ENCODE data around the gene SPINK9.

Gene SPINK9

DNA sequence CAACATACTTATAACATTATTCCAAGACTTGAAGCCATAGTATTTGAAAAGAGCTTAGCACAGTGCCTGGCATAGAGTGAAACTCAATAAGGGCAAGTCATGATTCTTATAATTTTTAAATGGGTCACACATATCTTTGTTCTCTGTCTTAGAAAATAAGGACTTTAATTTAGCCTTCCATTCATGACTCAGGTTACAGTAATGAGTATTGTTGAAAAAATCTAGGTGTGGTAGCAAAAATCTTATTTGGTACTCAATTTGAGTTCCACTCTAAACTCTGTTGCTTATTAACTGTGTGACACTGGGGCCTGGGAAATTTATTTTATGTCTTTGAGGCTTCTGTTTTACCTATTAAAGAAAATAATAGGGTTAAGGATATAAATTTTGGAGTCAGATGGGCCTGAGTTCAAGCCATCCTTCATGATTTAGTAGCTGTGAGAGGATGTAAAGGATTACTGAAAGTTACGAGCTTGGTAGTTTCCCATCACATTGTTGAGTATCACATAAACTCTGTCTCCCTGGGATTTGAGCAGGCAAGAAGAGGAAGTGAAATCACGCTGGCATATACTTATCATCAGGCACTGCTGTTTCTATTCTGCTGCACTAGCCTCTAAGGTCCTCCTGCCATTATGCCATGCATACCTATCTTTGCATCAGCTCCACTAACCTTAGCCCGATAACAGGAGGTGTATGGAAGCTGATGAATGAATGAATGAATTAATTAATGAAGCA lies 1.5 kb downstream of the SPINK9 start:
- Histone ChIP-seq H3K14ac (ENCODE audit: low read length in 2 of 2) (no peak overlapping the region), H3K4me1 (ENCODE audit: control insufficient read depth, insufficient read depth, low read depth, low read length) (no peaks in the 10 kb centered on the region), H3K9me3 (ENCODE audit: control insufficient read depth, low read length) (no peaks in the 10 kb centered on the region), H4K91ac (ENCODE audit: low read length) (no peak overlapping the region), H3K23ac (ENCODE audit: low read length in 2 of 2) (no peak overlapping the region), H2BK5ac (ENCODE audit: low read depth, low read length, poor library complexity, severe bottlenecking) (no peak overlapping the region), H3K36me3 (ENCODE audit: control insufficient read depth in 1 of 2, insufficient read depth in 2 of 2, low read depth in 1 of 2, low read length in 2 of 2) (no peaks in the 10 kb centered on the region), H3K27ac (ENCODE audit: low read length, poor library complexity, severe bottlenecking) (no peak overlapping the region), H2AFZ (ENCODE audit: low read depth, low read length) (no peak overlapping the region), H3K9ac (ENCODE audit: low read length) (no peak overlapping the region), H3K27me3 (ENCODE audit: control insufficient read depth in 1 of 2, insufficient read depth in 1 of 2, low read length in 2 of 2) (no peaks in the 10 kb centered on the region), H2BK12ac (ENCODE audit: low read length in 2 of 2) (no peak overlapping the region), H3K4ac (ENCODE audit: low read depth in 1 of 2, low read length in 2 of 2) (no peak overlapping the region), H4K8ac (ENCODE audit: low read length) (no peak overlapping the region), H3K4me2 (ENCODE audit: low read length, poor library complexity, severe bottlenecking) (no peak overlapping the region), H3K4me3 (ENCODE audit: insufficient read depth in 1 of 2, low read depth in 1 of 2, low read length in 2 of 2) (no peak overlapping the region), H2AK5ac (ENCODE audit: low read length, severe bottlenecking) (no peak overlapping the region), H2BK15ac (ENCODE audit: low read depth, poor library complexity, severe bottlenecking) (no peak overlapping the region), H3K18ac (ENCODE audit: low read depth in 1 of 2, low read length in 2 of 2) (no peak overlapping the region), H2BK120ac (ENCODE audit: low read depth, low read length) (no peak overlapping the region), H3K79me1 (replicated peaks; ENCODE audit: low read length, poor library complexity, severe bottlenecking) (no peaks in the 10 kb centered on the region)
- no peak for DNase-seq
- WGBS: 63% methylated on average over 1 of the region's 3 CpGs

GRCh38 chr5:148342371-148343045 lies 7.1 kb downstream of the SPINK9 start:
- Histone ChIP-seq H3K9me3 (ENCODE audit: control insufficient read depth, low read length) (no peaks in the 10 kb centered on the region), H2BK5ac (ENCODE audit: low read depth, low read length, poor library complexity, severe bottlenecking) (no peak overlapping the region), H2AK5ac (ENCODE audit: low read length, severe bottlenecking) (no peak overlapping the region), H3K18ac (ENCODE audit: low read depth in 1 of 2, low read length in 2 of 2) (no peak overlapping the region), H3K27ac (ENCODE audit: low read length, poor library complexity, severe bottlenecking) (no peak overlapping the region), H4K8ac (ENCODE audit: low read length) (no peak overlapping the region), H2BK120ac (ENCODE audit: low read depth, low read length) (no peak overlapping the region), H3K14ac (ENCODE audit: low read length in 2 of 2) (no peak overlapping the region), H4K91ac (ENCODE audit: low read length) (no peak overlapping the region), H3K4me2 (ENCODE audit: low read length, poor library complexity, severe bottlenecking) (no peak overlapping the region), H3K9ac (ENCODE audit: low read length) (no peak overlapping the region), H3K4ac (ENCODE audit: low read depth in 1 of 2, low read length in 2 of 2) (no peak overlapping the region), H3K23ac (ENCODE audit: low read length in 2 of 2) (no peak overlapping the region), H2AFZ (ENCODE audit: low read depth, low read length) (no peak overlapping the region), H3K36me3 (ENCODE audit: control insufficient read depth in 1 of 2, insufficient read depth in 2 of 2, low read depth in 1 of 2, low read length in 2 of 2) (no peaks in the 10 kb centered on the region), H3K27me3 (ENCODE audit: control insufficient read depth in 1 of 2, insufficient read depth in 1 of 2, low read length in 2 of 2) (no peaks in the 10 kb centered on the region), H2BK12ac (ENCODE audit: low read length in 2 of 2) (no peak overlapping the region), H2BK15ac (ENCODE audit: low read depth, poor library complexity, severe bottlenecking) (no peak overlapping the region), H3K79me1 (replicated peaks; ENCODE audit: low read length, poor library complexity, severe bottlenecking) (no peaks in the 10 kb centered on the region), H3K4me3 (ENCODE audit: insufficient read depth in 1 of 2, low read depth in 1 of 2, low read length in 2 of 2) (no peak overlapping the region), H3K4me1 (ENCODE audit: control insufficient read depth, insufficient read depth, low read depth, low read length) (no peaks in the 10 kb centered on the region)
- WGBS: 94% methylated on average over 1 of the region's 2 CpGs
- DNase-seq: no peak

DNA sequence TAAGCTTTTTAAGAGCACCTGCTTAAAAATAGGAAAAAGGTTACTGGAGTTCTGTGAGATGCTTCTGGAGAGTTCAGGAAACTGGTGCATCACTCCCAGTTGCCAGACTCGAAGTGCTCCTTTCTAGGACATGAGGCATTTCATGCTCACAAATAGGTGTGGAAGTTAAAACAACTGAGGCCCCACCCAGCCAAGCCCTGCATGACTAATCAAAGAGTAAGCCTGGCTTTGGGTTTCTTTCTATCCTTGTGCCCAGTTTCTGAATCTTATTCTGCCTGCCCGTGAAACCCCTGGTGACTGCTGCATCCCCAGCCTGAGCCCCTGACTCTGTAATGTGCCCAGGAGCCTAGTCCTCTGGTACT lies 7.7 kb downstream of the SPINK9 start:
- no peak overlapping the region for H4K91ac ChIP-seq (ENCODE audit: low read length)
- no peak for DNase-seq
- H3K27ac ChIP-seq (ENCODE audit: low read length, poor library complexity, severe bottlenecking): no peak overlapping the region
- H3K4me2 ChIP-seq (ENCODE audit: low read length, poor library complexity, severe bottlenecking): no peak overlapping the region
- no peaks in the 10 kb centered on the region for H3K9me3 ChIP-seq (ENCODE audit: control insufficient read depth, low read length)
- no peak overlapping the region for H3K9ac ChIP-seq (ENCODE audit: low read length)
- no peak overlapping the region for H3K4me3 ChIP-seq (ENCODE audit: insufficient read depth in 1 of 2, low read depth in 1 of 2, low read length in 2 of 2)
- H2BK12ac ChIP-seq (ENCODE audit: low read length in 2 of 2): no peak overlapping the region
- H3K23ac ChIP-seq (ENCODE audit: low read length in 2 of 2): no peak overlapping the region
- H2BK5ac ChIP-seq (ENCODE audit: low read depth, low read length, poor library complexity, severe bottlenecking): no peak overlapping the region
- H3K27me3 ChIP-seq (ENCODE audit: control insufficient read depth in 1 of 2, insufficient read depth in 1 of 2, low read length in 2 of 2): no peaks in the 10 kb centered on the region
- H3K14ac ChIP-seq (ENCODE audit: low read length in 2 of 2): no peak overlapping the region
- H3K4ac ChIP-seq (ENCODE audit: low read depth in 1 of 2, low read length in 2 of 2): no peak overlapping the region
- H3K79me1 ChIP-seq (replicated peaks; ENCODE audit: low read length, poor library complexity, severe bottlenecking): no peaks in the 10 kb centered on the region
- H2AK5ac ChIP-seq (ENCODE audit: low read length, severe bottlenecking): no peak overlapping the region
- no peaks in the 10 kb centered on the region for H3K4me1 ChIP-seq (ENCODE audit: control insufficient read depth, insufficient read depth, low read depth, low read length)
- no peaks in the 10 kb centered on the region for H3K36me3 ChIP-seq (ENCODE audit: control insufficient read depth in 1 of 2, insufficient read depth in 2 of 2, low read depth in 1 of 2, low read length in 2 of 2)
- H2AFZ ChIP-seq (ENCODE audit: low read depth, low read length): no peak overlapping the region
- no peak overlapping the region for H3K18ac ChIP-seq (ENCODE audit: low read depth in 1 of 2, low read length in 2 of 2)
- H2BK15ac ChIP-seq (ENCODE audit: low read depth, poor library complexity, severe bottlenecking): no peak overlapping the region
- 92% methylated on average over 2 of the region's 2 CpGs for WGBS
- no peak overlapping the region for H2BK120ac ChIP-seq (ENCODE audit: low read depth, low read length)
- H4K8ac ChIP-seq (ENCODE audit: low read length): no peak overlapping the region

- Histone ChIP-seq H3K27me3 (ENCODE audit: control insufficient read depth in 1 of 2, insufficient read depth in 1 of 2, low read length in 2 of 2) (no peaks in the 10 kb centered on the region), H3K23ac (ENCODE audit: low read length in 2 of 2) (no peak overlapping the region), H3K27ac (ENCODE audit: low read length, poor library complexity, severe bottlenecking) (no peak overlapping the region), H2BK120ac (ENCODE audit: low read depth, low read length) (no peak overlapping the region), H2BK12ac (ENCODE audit: low read length in 2 of 2) (no peak overlapping the region), H2BK15ac (ENCODE audit: low read depth, poor library complexity, severe bottlenecking) (no peak overlapping the region), H3K36me3 (ENCODE audit: control insufficient read depth in 1 of 2, insufficient read depth in 2 of 2, low read depth in 1 of 2, low read length in 2 of 2) (no peaks in the 10 kb centered on the region), H3K4me3 (ENCODE audit: insufficient read depth in 1 of 2, low read depth in 1 of 2, low read length in 2 of 2) (no peak overlapping the region), H2BK5ac (ENCODE audit: low read depth, low read length, poor library complexity, severe bottlenecking) (no peak overlapping the region), H3K4me2 (ENCODE audit: low read length, poor library complexity, severe bottlenecking) (no peak overlapping the region), H2AK5ac (ENCODE audit: low read length, severe bottlenecking) (no peak overlapping the region), H3K4me1 (ENCODE audit: control insufficient read depth, insufficient read depth, low read depth, low read length) (no peaks in the 10 kb centered on the region), H3K14ac (ENCODE audit: low read length in 2 of 2) (no peak overlapping the region), H4K8ac (ENCODE audit: low read length) (no peak overlapping the region), H4K91ac (ENCODE audit: low read length) (no peak overlapping the region), H3K18ac (ENCODE audit: low read depth in 1 of 2, low read length in 2 of 2) (no peak overlapping the region), H3K4ac (ENCODE audit: low read depth in 1 of 2, low read length in 2 of 2) (no peak overlapping the region), H3K79me1 (replicated peaks; ENCODE audit: low read length, poor library complexity, severe bottlenecking) (no peaks in the 10 kb centered on the region), H3K9me3 (ENCODE audit: control insufficient read depth, low read length) (no peaks in the 10 kb centered on the region), H3K9ac (ENCODE audit: low read length) (no peak overlapping the region), H2AFZ (ENCODE audit: low read depth, low read length) (no peak overlapping the region)
- 98% methylated on average over 4 of the region's 7 CpGs for WGBS
- no peak for DNase-seq
Measured at GRCh38 chr5:148343603-148344487, 8.5 kb downstream of the SPINK9 start.

Measured in mesenchymal stem cell (in vitro differentiated cells and primary cell).